Rectal smooth muscle tissue (tissue), 1 donor: ENCODE measurements around the gene TAGLN.

Experiments used
- H3K27ac ChIP-seq: one replicate; pipeline ENCODE4 v1.7.0; 2013; ENCODE audit warnings: low read depth, low read length, inconsistent platforms
- H3K27me3 ChIP-seq: one replicate; pipeline ENCODE4 v1.7.0; 2013; ENCODE audit warnings: low read length; ENCODE audit not compliant: control insufficient read depth, insufficient read depth
- H3K36me3 ChIP-seq: one replicate; pipeline ENCODE4 v1.7.0; 2013; ENCODE audit warnings: low read length; ENCODE audit not compliant: control insufficient read depth, insufficient read depth
- H3K4me1 ChIP-seq: one replicate; pipeline ENCODE4 v1.7.0; 2013; ENCODE audit warnings: low read length; ENCODE audit not compliant: control insufficient read depth, insufficient read depth
- H3K4me3 ChIP-seq: one replicate; pipeline ENCODE4 v1.7.0; 2013; ENCODE audit warnings: low read length
- H3K9ac ChIP-seq: one replicate; pipeline ENCODE4 v1.7.0; 2013; ENCODE audit warnings: low read length

Gene TAGLN

GRCh38 chr11:117212697-117213355, 13.7 kb downstream of the TAGLN start:
- H3K9ac ChIP-seq: no peak overlapping the region
- H3K36me3 ChIP-seq: peaks cover 22% of the 10 kb centered on the region

DNA sequence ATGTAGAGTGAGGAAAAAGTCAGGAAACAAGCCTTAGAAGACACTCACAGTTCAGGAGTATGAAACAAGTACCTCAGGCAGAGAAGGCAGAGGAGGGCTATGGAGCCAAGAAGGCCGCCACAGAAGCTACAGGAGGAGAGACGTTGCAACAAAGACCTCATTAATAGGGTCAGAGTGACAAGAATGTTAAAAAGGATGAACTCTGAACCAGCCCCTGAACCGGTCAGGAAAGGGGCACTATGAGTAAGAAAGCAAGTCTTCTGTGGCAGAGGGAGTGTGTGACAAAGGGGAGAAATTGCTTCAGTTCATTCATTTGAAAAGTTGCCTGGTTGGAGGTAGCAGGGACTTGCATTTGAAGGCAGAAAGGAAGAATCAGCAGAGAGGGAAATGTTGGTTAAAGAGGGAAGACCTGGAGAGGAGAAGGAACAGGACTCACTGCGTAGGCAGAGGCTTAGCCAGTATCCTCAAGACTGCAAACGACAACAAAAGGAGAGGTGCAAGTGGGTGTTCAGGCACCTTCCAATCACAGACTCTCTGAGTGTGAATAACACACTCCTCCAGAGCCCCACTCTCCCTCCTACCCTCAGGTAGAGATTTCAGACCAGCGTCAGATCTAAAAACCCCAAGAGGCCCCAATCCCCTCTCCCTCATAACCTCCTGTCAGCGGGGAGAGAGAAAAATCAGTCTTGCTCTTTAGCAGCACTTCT, 15.4 kb downstream of the TAGLN start:
- Histone ChIP-seq H3K4me3 (no peak overlapping the region), H3K27me3 (no peaks in the 10 kb centered on the region), H3K27ac (peak overlapping the region; percentile 44), H3K36me3 (peaks cover 34% of the 10 kb centered on the region), H3K4me1 (peaks cover 32% of the 10 kb centered on the region), H3K9ac (no peak overlapping the region)

More at GRCh38 chr11:117212697-117213355, 13.7 kb downstream of the TAGLN start:
- peak overlapping the region; percentile 40 for H3K27ac ChIP-seq
- H3K27me3 ChIP-seq: no peaks in the 10 kb centered on the region
- H3K4me3 ChIP-seq: no peak overlapping the region
- H3K4me1 ChIP-seq: peaks cover 14% of the 10 kb centered on the region

- H3K4me3 ChIP-seq: no peak overlapping the region
- peak overlapping the region; percentile 99 for H3K27ac ChIP-seq
- H3K36me3 ChIP-seq: peaks cover 36% of the 10 kb centered on the region
- no peak overlapping the region for H3K9ac ChIP-seq
- H3K4me1 ChIP-seq: peaks cover 58% of the 10 kb centered on the region
- H3K27me3 ChIP-seq: no peaks in the 10 kb centered on the region
Measured at GRCh38 chr11:117217141-117218084, 18.2 kb downstream of the TAGLN start.

DNA sequence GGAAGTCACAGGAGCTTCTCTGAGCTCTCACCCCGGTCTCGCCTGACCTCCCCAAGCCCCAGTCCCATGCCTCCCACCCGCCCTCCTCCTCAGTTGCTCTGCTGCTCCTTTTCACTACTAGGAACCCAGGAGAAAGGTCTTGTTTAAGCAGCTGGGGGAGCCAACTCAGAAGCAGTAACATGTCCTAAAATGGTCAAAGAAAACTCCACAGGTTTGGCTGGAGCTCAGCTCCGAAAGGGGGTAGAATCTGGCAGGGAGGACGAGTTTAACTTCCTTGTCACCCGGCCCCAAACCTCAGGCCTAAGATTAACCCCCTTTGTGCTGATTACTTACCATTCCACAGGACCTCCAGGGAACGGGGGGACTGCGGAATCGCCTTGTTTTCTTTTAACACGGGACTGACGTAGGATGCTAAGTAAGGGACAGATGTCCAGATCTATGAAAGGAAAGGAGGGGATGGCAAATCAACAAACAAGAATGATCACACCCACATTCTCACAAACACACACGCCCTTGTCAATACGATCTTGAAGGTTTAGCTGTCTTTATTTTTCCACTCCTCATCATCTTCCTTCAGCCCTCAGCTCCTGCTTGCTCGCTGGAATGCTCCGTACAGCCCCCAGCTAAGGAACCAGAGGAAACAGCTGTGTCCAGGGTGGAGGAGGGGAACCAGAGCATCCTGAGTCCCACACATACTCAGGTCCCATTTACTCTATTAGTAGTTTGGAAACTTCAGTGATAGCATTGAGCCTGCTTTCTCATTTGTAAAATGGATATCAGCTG, 19.2 kb downstream of the TAGLN start:
- peaks cover 66% of the 10 kb centered on the region for H3K4me1 ChIP-seq
- no peak overlapping the region for H3K9ac ChIP-seq
- H3K27me3 ChIP-seq: no peaks in the 10 kb centered on the region
- peaks cover 35% of the 10 kb centered on the region for H3K36me3 ChIP-seq
- H3K4me3 ChIP-seq: peak overlapping the region; percentile 28
- H3K27ac ChIP-seq: peak overlapping the region; percentile 99

DNA sequence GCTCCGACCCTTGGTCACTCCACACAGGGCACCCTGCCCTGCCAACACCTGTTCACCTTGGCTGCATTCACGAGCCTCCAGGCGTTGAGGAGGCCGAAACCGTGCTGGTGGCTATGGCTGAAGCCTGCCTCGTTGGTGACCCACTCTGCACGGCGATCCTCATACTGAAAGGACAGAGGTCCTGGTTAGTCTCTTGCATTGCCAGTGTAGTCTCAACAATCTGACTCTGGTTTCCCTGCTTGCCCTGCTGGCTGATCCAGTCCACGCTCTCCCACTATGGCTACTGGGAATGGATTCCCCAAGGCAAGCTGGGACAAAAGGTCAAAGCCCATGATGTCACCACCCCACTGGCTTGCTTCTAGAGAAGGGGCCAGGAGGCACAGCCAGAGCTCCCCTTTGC, 19.8 kb downstream of the TAGLN start:
- peak overlapping the region; percentile 28 for H3K4me3 ChIP-seq
- no peaks in the 10 kb centered on the region for H3K27me3 ChIP-seq
- H3K9ac ChIP-seq: peak overlapping the region; percentile 40
- peaks cover 72% of the 10 kb centered on the region for H3K4me1 ChIP-seq
- H3K36me3 ChIP-seq: peaks cover 34% of the 10 kb centered on the region
- H3K27ac ChIP-seq: peak overlapping the region; percentile 99

DNA sequence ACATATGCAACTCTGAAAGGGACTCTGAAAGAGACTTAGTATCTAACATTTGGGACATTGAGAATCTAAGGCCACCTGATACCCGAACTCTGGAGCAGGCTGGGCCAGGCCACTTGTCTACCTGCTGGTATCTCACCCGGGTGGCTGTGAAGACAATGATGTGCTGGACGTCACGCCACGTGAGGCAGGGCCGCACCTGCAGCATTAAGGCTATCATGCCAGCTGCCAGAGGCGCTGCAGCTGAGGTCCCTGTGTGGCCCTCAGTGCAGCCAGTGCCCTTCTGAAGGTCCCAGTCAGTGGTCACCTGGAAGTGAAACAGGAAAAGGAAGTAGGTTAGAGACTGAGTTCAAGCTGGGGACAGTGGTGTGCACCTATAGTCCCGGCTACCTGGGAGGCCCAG, 20.3 kb downstream of the TAGLN start:
- Histone ChIP-seq H3K27ac (peak overlapping the region; percentile 99), H3K9ac (no peak overlapping the region), H3K27me3 (no peaks in the 10 kb centered on the region), H3K4me1 (peaks cover 72% of the 10 kb centered on the region), H3K36me3 (peaks cover 33% of the 10 kb centered on the region), H3K4me3 (no peak overlapping the region)

- H3K27me3 ChIP-seq: no peaks in the 10 kb centered on the region
- peak overlapping the region; percentile 2 for H3K4me3 ChIP-seq
- H3K36me3 ChIP-seq: peaks cover 28% of the 10 kb centered on the region
- peak overlapping the region; percentile 99 for H3K27ac ChIP-seq
- no peak overlapping the region for H3K9ac ChIP-seq
- peaks cover 72% of the 10 kb centered on the region for H3K4me1 ChIP-seq
Measured at GRCh38 chr11:117219995-117220394, 20.8 kb downstream of the TAGLN start.

DNA sequence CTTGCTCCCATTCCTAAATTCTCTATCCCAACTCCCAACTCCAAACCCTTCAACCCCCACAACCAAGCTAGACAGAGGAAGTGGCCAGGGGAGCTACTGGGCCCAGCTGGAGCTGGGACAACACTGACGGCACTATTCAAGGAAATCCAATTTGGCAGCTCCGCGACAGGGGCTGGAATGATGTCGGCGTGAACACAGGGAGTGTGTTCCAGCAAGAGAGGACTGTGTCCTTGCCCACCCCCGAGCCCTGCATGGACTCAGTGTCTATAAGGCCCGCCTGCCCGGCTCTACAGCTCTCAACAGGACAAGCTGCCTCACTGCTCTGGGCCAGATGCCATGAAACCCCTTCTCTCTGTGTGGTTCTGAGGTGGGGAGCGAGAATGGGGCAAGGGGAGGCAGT, 21.4 kb downstream of the TAGLN start:
- Histone ChIP-seq H3K27ac (peak overlapping the region; percentile 99), H3K4me1 (peaks cover 72% of the 10 kb centered on the region), H3K4me3 (peak overlapping the region; percentile 2), H3K9ac (peak overlapping the region; percentile 51), H3K36me3 (peaks cover 28% of the 10 kb centered on the region), H3K27me3 (no peaks in the 10 kb centered on the region)

DNA sequence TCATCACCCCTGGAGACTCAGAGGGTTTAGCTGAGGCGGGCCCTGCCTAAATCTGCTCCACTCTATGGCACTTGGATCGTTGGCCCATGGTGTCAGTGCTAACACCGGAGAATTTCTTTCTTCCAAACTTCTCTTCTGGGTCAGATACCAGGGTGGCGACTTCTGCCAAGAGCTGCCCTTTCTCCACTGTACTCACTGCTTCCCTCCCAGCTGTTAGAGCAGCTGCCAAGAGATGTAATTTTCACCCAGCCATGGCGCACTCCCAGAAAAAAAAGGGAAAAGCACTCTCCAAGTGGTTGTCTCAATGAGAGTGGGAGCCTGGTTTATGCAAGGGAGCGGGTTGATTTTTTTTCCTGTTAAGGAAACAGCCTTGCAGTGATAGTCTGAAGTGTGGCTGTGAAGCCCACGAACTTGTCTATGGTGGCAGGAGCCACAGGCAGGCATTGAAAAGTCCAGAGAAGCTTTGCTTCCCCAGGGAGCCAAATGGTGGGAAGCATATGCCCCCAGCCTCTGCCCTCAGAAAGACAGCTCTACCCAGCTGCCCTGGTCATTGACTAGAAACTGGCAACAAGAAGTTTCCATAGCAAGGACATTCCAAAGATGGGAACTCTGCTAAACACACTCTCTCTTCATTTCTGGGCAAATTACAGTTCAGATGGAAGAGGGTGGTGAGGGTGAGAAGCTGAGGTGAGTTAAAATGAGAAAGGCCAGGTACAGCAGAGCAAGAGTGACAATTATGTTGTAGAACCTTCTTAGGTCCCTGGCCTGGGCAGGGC, 22.0 kb downstream of the TAGLN start:
- Histone ChIP-seq H3K36me3 (peaks cover 28% of the 10 kb centered on the region), H3K4me1 (peaks cover 72% of the 10 kb centered on the region), H3K9ac (peak overlapping the region; percentile 51), H3K27me3 (no peaks in the 10 kb centered on the region), H3K4me3 (peak overlapping the region; percentile 2), H3K27ac (peak overlapping the region; percentile 99)

DNA sequence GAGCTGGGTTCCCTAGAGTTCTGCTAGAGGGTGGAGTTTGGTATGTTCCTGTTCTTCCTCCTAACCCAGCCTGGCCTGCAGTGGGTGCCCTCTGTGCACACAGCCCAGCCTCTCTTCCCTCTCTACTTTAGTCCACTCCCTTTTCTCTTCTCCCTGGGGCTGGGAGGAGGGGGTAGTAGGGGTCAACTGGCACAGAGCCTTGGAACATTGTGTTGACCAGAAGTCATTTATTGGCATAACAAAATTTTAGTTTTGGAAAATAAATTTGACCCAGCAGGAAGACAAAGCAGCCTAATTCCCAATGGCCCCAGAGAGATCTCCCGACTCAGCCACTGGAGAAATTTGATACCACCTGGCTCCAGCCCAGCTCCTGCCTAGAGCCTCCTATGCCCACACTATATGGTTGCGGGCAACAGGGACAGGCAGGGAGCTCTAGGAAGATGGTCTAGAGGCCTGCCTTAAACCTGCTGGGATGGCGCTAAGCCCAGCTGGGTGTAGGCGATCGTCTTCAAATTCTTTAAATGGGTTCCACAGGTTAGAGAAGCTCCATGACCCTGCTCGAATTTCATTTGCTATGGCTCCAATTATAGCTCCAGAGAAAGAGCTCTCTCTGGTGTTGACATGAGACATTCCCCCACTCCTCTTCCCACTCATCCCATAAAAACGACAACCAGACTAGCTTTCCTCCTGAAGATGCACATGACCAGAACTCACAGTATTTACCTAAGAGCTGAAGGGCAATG, 22.8 kb downstream of the TAGLN start:
- H3K9ac ChIP-seq: no peak overlapping the region
- H3K27ac ChIP-seq: peak overlapping the region; percentile 99
- peaks cover 30% of the 10 kb centered on the region for H3K36me3 ChIP-seq
- no peaks in the 10 kb centered on the region for H3K27me3 ChIP-seq
- peak overlapping the region; percentile 29 for H3K4me3 ChIP-seq
- H3K4me1 ChIP-seq: peaks cover 66% of the 10 kb centered on the region
